Fibroblast of lung (primary cell): ENCODE measurements around the gene PCLO. TPM values are rescaled to one million over a fixed set of nuclear protein-coding genes. Genes with fewer than 3 reads are reported as not detected.
A peak's percentile ranks its signal among the peaks of the same experiment; 100 is the strongest.
"Not testable (repeated sequence)": the region's sequence is repeated elsewhere in the genome, so short reads cannot be mapped to it uniquely, and the experiment has no call there.

Source experiments
- DNase-seq, 2 donors: peaks; one replicate each; pipeline versions ENCODE4 v3.0.0 to v3.0.0-alpha.2; 2010; ENCODE audit warnings: low read depth in 2 of 2
- H2AFZ ChIP-seq: 2 replicates; pipeline ENCODE4 v1.5.1; 2012; ENCODE audit warnings: low read length, control low read depth, inconsistent platforms
- H3K27ac ChIP-seq: 2 replicates; pipeline ENCODE4 v1.5.1; 2011; ENCODE audit warnings: low read length, control low read depth; ENCODE audit not compliant: insufficient read depth
- H3K27me3 ChIP-seq: 2 replicates; pipeline ENCODE4 v1.5.1; 2011; ENCODE audit warnings: mild to moderate bottlenecking, low read length; ENCODE audit not compliant: control insufficient read depth, insufficient read depth
- H3K36me3 ChIP-seq: 2 replicates; pipeline ENCODE4 v1.5.1; 2011; ENCODE audit warnings: low read length; ENCODE audit not compliant: control insufficient read depth, insufficient read depth
- H3K4me1 ChIP-seq: 2 replicates; pipeline ENCODE4 v1.5.1; 2011; ENCODE audit warnings: low read length; ENCODE audit not compliant: control insufficient read depth, insufficient read depth; ENCODE audit errors: extremely low read depth
- H3K4me2 ChIP-seq: 2 replicates; pipeline ENCODE4 v1.5.1; 2011; ENCODE audit warnings: low read length, control low read depth; ENCODE audit not compliant: insufficient read depth; ENCODE audit errors: extremely low read depth
- H3K4me3 ChIP-seq, 4 experiments: fragments of 200-600 bp in 1 of 4; sonication (generic) in 1 of 4; replicated peaks in 1 of 4; 2 replicates each; pipeline ENCODE4 v1.5.1; 2011 to 2016; ENCODE audit warnings: low read length in 4 of 4, low read depth in 3 of 4, mild to moderate bottlenecking in 3 of 4, control low read depth in 2 of 4, inconsistent platforms in 1 of 4, mixed read lengths in 1 of 4; ENCODE audit not compliant: insufficient read depth in 1 of 4; ENCODE audit errors: control extremely low read depth in 1 of 4
- H3K79me2 ChIP-seq: 2 replicates; pipeline ENCODE4 v1.5.1; 2012; ENCODE audit warnings: mild to moderate bottlenecking, low read length, inconsistent platforms; ENCODE audit not compliant: control insufficient read depth, insufficient read depth
- H3K9ac ChIP-seq: 2 replicates; pipeline ENCODE4 v1.5.1; 2011; ENCODE audit warnings: mild to moderate bottlenecking, low read length, control low read depth; ENCODE audit not compliant: insufficient read depth
- H3K9me3 ChIP-seq: 2 replicates; pipeline ENCODE4 v1.5.1; 2012; ENCODE audit warnings: low read depth, low read length; ENCODE audit not compliant: control insufficient read depth, insufficient read depth
- H4K20me1 ChIP-seq: 2 replicates; pipeline ENCODE4 v1.5.1; 2011; ENCODE audit warnings: low read length; ENCODE audit not compliant: control insufficient read depth, insufficient read depth; ENCODE audit errors: extremely low read depth
- EZH2 ChIP-seq: IDR thresholded peaks from 2 replicates; pipeline ENCODE4 v1.5.1; 2012; ENCODE audit warnings: low read length, control low read depth, mild to moderate bottlenecking; ENCODE audit errors: missing control alignments
- polyA plus RNA-seq, 2 donors: library from polyadenylated mRNA; depleted of rRNA in 1 of 2; stranded (reverse) in 1 of 2; unstranded in 1 of 2; fragments of >200 nt; gene quantifications; 2 replicates each; pipeline ENCODE4 v1.2.1, GENCODE V29; 2011 to 2012; ENCODE audit warnings: missing spikeins in 1 of 2
- total RNA-seq: library from RNA; depleted of rRNA; stranded (reverse); fragments of >200 nt; gene quantifications from 2 replicates; pipeline ENCODE4 v1.2.1, GENCODE V29; 2014
- TF ChIP-seq, protein P1 (sequence below), 2 donors: IDR thresholded peaks in 1 of 2; conservative IDR thresholded peaks in 1 of 2; 1 replicate in 1 of 2; 2 replicates in 1 of 2; pipeline ENCODE4 v1.5.1; 2011 to 2012; ENCODE audit warnings: low read length in 2 of 2, control low read depth in 1 of 2, inconsistent platforms in 1 of 2, low read depth in 1 of 2, mild to moderate bottlenecking in 1 of 2

Gene PCLO
- total and polyA plus RNA-seq, 2 donors (not counting 1 experiment from before 2014, with no cell fraction given): 0.03 to 0.17 TPM

DNA sequence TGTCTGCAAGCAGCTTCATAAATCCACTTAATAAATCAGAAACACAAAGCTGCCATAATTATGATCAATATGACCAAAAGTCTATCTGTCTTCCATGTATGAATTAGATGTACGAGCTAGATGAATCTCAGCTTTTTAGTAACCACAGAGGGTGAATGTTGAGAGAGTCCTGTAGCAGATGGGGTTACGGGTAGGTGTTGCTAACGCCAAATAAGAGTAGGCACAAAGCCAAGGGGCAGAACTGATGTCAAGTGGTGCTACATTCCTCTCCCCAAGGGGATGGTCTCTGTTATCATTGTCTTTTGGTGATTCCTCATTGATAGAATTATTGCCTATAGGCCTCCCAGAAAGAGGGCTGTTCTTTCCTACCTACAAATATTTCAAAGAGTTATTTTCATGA is 257.8 kb downstream of the PCLO start:
- Histone ChIP-seq H3K9ac (no peak overlapping the region), H3K27ac (no peak overlapping the region), H3K4me2 (no peak overlapping the region), H3K4me3 (no peak overlapping the region), H3K79me2 (no peaks in the 10 kb centered on the region), H3K36me3 (no peaks in the 10 kb centered on the region), H2AFZ (no peak overlapping the region), H3K4me1 (no peaks in the 10 kb centered on the region), H3K9me3 (no peaks in the 10 kb centered on the region), H4K20me1 (no peaks in the 10 kb centered on the region), H3K27me3 (no peaks in the 10 kb centered on the region)
- TF ChIP-seq EZH2: no peak
- TF ChIP-seq, protein P1, sequence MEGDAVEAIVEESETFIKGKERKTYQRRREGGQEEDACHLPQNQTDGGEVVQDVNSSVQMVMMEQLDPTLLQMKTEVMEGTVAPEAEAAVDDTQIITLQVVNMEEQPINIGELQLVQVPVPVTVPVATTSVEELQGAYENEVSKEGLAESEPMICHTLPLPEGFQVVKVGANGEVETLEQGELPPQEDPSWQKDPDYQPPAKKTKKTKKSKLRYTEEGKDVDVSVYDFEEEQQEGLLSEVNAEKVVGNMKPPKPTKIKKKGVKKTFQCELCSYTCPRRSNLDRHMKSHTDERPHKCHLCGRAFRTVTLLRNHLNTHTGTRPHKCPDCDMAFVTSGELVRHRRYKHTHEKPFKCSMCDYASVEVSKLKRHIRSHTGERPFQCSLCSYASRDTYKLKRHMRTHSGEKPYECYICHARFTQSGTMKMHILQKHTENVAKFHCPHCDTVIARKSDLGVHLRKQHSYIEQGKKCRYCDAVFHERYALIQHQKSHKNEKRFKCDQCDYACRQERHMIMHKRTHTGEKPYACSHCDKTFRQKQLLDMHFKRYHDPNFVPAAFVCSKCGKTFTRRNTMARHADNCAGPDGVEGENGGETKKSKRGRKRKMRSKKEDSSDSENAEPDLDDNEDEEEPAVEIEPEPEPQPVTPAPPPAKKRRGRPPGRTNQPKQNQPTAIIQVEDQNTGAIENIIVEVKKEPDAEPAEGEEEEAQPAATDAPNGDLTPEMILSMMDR (conservative IDR thresholded peaks at IDR 0.05 in 1 of 2, IDR thresholded peaks at IDR 0.05 in 1 of 2; ENCODE audit: low read depth in 1 of 2, low read length in 2 of 2): no peak
- DNase-seq: no peak

DNA sequence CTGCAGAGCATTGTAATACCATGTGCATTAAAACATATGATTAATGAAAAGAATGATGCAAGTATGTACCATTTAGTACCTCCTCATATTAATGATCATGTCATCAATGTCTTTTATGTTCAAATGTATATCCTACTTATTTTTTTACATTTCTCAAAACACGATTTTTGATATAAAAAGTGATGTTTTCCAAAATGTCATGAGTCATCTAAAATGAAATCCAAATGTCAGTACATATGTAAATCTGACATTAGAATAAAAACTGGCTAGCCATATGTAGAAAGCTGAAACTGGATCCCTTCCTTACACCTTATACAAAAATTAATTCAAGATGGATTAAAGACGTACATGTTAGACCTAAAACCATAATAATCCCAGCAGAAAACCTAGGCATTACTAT is 261.6 kb downstream of the PCLO start:
- not testable (repeated sequence) for H2AFZ ChIP-seq, H4K20me1 ChIP-seq, DNase-seq, H3K36me3 ChIP-seq, H3K27ac ChIP-seq, H3K79me2 ChIP-seq, H3K27me3 ChIP-seq, H3K9ac ChIP-seq, H3K9me3 ChIP-seq, H3K4me1 ChIP-seq, H3K4me3 ChIP-seq, H3K4me2 ChIP-seq

DNA sequence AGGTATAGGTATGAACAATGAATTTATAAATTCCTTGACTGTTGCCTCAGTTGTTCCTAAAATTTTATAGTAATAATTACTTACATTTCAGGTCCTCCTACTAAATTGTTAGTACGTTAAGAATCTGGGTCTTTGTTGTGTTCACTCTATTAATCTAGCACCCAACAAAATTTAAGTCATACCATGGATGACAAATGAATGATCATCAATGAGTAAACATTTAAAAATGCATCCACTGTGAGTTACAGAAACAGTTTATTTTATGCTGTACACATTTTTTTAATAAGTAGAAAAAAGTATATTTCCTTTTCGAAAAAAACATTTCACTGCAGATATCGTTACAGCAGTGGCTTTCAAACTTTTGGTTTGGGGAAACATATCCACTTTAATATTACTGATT is 265.2 kb downstream of the PCLO start:
- Histone ChIP-seq H3K4me1 (no peaks in the 10 kb centered on the region), H3K9ac (no peak overlapping the region), H4K20me1 (no peaks in the 10 kb centered on the region), H3K27ac (no peak overlapping the region), H3K27me3 (no peaks in the 10 kb centered on the region), H3K36me3 (no peaks in the 10 kb centered on the region), H3K4me3 (no peak overlapping the region), H3K4me2 (no peak overlapping the region), H3K79me2 (no peaks in the 10 kb centered on the region), H2AFZ (no peak overlapping the region), H3K9me3 (no peaks in the 10 kb centered on the region)
- peak in 1 of 2 donors; percentile 1 for DNase-seq
- TF ChIP-seq, protein P1 (conservative IDR thresholded peaks at IDR 0.05 in 1 of 2, IDR thresholded peaks at IDR 0.05 in 1 of 2; ENCODE audit: low read depth in 1 of 2, low read length in 2 of 2): no peak
- TF ChIP-seq EZH2: no peak

DNA sequence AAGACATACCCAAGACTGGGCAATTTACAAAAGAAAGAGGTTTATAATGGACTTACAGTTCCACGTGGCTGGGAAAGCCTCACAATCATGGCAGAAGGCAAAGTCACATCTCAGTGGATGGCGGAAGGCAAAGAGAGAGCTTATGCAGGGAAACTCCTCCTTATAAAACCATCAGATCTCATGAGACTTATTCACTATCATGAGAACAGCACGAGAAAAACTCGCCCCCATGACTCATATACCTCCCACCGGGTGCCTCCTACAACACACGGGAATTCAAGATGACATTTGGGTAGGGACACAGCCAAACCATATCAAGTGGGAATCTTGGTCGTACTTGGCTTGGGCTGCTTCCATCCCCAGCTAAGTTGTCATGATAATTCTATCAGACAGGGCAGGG is 268.3 kb downstream of the PCLO start:
- H3K4me1 ChIP-seq, H3K4me2 ChIP-seq, H3K79me2 ChIP-seq, DNase-seq, H3K27ac ChIP-seq, H3K36me3 ChIP-seq, H3K9ac ChIP-seq, H3K4me3 ChIP-seq, H3K27me3 ChIP-seq, H3K9me3 ChIP-seq, H4K20me1 ChIP-seq, H2AFZ ChIP-seq: not testable (repeated sequence)
